Fibroblast of lung (primary cell): ENCODE results near the gene EFHD1.

Experiments used
- CTCF ChIP-seq, 2 donors: IDR thresholded peaks in 1 of 2; conservative IDR thresholded peaks in 1 of 2; 1 replicate in 1 of 2; 2 replicates in 1 of 2; pipeline ENCODE4 v1.5.1; 2011 to 2012; ENCODE audit warnings: low read length in 2 of 2, control low read depth in 1 of 2, inconsistent platforms in 1 of 2, low read depth in 1 of 2, mild to moderate bottlenecking in 1 of 2
- EZH2 ChIP-seq: IDR thresholded peaks from 2 replicates; pipeline ENCODE4 v1.5.1; 2012; ENCODE audit warnings: low read length, control low read depth, mild to moderate bottlenecking; ENCODE audit errors: missing control alignments

GRCh38 chr2:232604535-232604934, 28.9 kb upstream of the EFHD1 start:
- TF ChIP-seq EZH2, result no peak
- TF ChIP-seq CTCF (conservative IDR thresholded peaks at IDR 0.05 in 1 of 2, IDR thresholded peaks at IDR 0.05 in 1 of 2; ENCODE audit: low read depth in 1 of 2, low read length in 2 of 2), result no peak
